Measurements from ENCODE around the gene LCMT1.
"Not testable (repeated sequence)": the region's sequence is repeated elsewhere in the genome, so short reads cannot be mapped to it uniquely, and the experiment has no call there.

Gene LCMT1

DNA sequence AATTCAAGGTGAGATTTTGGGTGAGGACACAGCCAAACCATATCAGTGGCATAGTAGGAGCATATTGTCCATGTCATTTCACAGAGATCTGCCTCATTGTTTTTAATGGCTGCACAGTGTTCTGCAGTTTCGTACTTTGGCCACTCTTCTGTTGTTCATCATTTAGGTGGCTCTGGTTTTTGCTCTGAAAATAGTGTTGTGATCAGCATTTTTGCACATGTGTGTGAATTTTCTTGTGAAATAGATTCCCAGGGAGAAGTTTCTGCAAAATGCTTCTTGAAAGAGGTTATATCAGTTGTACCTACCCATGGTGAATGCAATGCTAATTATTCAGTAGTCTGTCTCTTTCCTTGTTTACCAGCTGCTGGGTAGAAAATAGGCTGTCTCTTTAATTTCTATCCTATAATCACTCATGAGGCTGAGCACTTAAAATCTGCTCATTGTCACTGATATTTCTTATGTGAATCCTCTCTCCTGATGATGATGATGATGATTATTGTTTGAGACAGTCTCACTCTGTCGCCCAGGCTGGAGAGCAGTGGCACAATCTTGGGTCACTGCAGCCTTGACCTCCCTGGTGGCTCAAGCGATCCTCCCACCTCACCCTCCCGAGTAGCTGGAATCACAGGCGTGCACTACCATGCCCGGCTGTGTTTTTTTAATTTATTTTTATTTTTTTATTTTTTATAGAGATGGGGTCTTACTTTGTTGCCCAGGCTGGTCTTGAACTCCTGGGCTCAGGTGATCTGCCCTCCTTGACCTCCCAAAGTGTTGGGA is 10.5 kb downstream of the LCMT1 start:
- DNase-seq (ENCODE audit: extremely low read depth, low read depth): no peak
- TF ChIP-seq, protein P1, sequence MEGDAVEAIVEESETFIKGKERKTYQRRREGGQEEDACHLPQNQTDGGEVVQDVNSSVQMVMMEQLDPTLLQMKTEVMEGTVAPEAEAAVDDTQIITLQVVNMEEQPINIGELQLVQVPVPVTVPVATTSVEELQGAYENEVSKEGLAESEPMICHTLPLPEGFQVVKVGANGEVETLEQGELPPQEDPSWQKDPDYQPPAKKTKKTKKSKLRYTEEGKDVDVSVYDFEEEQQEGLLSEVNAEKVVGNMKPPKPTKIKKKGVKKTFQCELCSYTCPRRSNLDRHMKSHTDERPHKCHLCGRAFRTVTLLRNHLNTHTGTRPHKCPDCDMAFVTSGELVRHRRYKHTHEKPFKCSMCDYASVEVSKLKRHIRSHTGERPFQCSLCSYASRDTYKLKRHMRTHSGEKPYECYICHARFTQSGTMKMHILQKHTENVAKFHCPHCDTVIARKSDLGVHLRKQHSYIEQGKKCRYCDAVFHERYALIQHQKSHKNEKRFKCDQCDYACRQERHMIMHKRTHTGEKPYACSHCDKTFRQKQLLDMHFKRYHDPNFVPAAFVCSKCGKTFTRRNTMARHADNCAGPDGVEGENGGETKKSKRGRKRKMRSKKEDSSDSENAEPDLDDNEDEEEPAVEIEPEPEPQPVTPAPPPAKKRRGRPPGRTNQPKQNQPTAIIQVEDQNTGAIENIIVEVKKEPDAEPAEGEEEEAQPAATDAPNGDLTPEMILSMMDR (IDR thresholded peaks at IDR 0.05; ENCODE audit: low read depth, low read length, missing control alignments): no peak
- H3K4me3 ChIP-seq (replicated peaks; ENCODE audit: low read depth, low read length): no peak overlapping the region

DNA sequence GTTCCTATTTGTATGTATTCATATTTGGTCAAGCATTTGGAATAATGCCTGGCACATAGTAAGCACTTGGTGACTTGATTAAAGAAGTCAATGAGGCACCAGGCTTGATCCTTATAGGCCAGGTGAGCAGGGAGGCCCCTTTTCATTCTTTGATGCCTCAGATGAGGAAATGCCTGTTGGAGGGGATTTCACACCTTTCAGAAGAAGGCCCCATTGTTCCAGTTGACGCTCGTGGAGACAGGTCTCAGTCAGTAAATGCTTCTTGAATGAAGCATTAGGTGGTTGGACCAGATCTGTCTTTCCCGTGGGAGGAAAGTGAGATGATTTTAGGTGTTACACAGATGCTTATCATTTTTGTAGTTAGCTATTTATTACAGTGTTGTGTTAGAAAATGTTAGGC is 13.0 kb downstream of the LCMT1 start:
- H3K4me3 ChIP-seq (replicated peaks; ENCODE audit: low read depth, low read length): no peak overlapping the region
- DNase-seq (ENCODE audit: extremely low read depth, low read depth): no peak
- TF ChIP-seq, protein P1 (IDR thresholded peaks at IDR 0.05; ENCODE audit: low read depth, low read length, missing control alignments): no peak

DNA sequence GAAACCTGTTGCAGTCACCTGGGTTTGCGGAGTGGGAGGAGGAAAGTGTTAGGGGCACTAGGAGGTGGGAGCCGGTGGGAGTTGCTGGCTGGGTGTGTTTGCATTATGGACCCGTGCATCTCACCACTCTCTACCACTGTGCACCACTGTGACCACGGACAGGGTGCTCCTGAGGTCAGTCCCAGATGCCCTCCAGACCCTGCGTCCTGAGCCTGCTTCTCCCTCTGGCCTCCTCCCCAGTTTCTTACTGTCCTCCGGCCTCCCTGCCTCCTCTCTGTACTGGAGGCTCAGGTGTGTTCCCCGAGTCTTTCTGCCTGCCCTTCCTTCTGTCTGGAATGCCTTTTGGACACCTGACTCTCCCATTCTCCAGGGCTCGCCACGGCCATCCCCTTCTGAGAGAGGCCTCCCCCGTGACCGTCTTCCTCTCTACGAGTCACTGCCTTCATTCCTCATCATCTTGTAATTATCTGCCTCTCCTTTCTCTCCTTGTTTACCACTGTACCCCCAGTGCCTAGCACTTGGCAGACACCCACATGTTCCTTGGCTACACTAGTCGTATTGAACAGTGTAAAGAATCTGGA is 14.6 kb downstream of the LCMT1 start:
- not testable (repeated sequence) for H3K4me3 ChIP-seq (replicated peaks; ENCODE audit: low read depth, low read length); DNase-seq (ENCODE audit: extremely low read depth, low read depth)

DNA sequence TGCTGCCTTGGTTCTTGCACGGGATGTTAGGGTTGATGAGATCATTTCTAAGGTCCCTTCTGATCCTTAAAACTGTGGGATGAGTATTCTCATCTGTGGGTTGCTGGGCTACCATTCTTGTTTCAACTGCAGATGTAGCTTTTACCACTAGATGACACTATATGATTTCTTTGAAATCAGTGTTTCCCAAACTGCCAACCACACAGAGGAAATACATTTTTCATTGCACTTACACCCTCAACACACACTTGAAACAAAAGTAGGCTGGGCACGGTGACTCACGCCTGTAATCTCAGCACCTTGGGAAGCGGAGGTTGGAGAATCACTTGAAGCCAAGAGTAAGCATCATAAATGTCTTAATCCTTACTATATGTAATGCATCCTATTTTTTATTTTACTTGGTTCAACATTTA is 15.3 kb downstream of the LCMT1 start:
- TF ChIP-seq, protein P1 (IDR thresholded peaks at IDR 0.05; ENCODE audit: low read depth, low read length, missing control alignments): peak; percentile 77
- H3K4me3 ChIP-seq (replicated peaks; ENCODE audit: low read depth, low read length): no peak overlapping the region
- peak; percentile 75 for DNase-seq (ENCODE audit: extremely low read depth, low read depth)

DNA sequence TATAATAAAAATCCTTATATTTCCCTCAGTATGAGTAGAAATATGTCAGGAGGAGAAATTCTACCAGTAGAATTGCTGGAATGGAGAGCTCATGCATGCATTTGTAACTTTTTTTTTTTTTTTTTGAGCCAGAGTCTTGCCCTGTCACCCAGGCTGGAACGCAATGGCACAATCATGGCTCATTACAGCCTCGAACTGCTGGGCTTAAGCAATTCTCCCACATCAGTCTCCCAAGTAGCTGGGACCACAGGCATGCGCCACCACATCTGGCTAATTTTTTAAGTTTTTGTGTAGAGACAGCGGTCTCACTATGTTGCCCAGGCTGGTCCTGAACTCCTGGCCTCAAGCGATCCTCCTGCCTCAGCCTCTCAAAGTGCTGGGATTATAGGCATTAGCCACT is 21.2 kb downstream of the LCMT1 start:
- not testable (repeated sequence) for DNase-seq (ENCODE audit: extremely low read depth, low read depth); H3K4me3 ChIP-seq (replicated peaks; ENCODE audit: low read depth, low read length)

DNA sequence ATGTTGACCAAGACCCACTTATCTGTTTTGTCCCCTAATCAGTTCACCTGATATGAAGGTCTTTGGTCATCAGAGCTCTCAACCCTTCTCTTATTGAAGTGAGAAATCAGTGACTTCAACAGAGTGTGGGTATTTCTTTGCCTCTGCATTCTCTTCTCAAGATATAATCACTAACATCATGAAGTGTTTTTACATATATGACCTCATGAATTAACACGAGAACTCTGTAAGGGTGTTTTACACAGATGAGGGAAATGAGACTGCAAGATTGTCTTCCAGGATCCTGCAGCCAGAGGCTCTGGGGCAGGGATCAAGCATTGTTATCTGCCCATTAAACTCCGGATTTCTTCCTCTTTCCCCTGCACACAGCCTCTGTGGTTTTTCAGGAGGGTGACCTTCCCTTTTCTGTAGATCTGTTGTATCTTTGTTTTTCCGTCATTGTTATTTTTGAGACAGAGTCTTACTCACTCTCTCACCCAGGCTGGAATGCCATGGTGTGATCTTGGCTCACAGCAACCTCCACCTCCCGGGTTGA is 22.7 kb downstream of the LCMT1 start:
- DNase-seq (ENCODE audit: extremely low read depth, low read depth): no peak
- TF ChIP-seq, protein P1 (IDR thresholded peaks at IDR 0.05; ENCODE audit: low read depth, low read length, missing control alignments): no peak
- H3K4me3 ChIP-seq (replicated peaks; ENCODE audit: low read depth, low read length): no peak overlapping the region

DNA sequence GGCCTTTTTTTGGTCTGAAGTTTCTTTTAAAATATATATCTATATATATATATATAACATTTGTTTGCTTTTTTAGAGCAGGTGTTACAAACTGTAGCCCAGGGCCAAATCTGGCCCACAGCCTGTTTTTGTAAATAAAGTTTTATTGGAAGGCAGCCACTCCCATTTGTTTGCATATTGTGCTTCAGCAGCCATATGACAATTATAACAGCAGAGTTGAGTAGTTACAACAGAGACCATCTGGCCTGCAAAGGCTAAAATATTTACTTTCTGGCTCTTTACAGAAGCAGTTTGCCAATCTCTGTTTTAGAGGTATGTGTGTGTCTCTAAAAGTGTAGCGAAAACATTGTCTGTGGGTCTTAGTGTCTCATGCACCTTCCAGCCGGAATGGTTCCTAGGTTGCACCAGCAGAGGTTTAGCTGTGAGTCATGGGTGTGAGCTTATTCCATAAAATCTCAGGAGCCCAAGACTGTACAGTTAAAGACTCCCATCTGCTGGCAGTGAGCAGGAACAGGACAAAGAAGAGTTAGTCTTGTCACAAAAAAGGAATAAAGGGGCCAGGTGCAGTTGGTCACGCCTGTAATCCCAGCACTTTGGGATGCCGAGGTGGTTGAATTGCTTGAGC is 23.8 kb downstream of the LCMT1 start:
- peak; percentile 32 for DNase-seq (ENCODE audit: extremely low read depth, low read depth)
- no peak overlapping the region for H3K4me3 ChIP-seq (replicated peaks; ENCODE audit: low read depth, low read length)
- TF ChIP-seq, protein P1 (IDR thresholded peaks at IDR 0.05; ENCODE audit: low read depth, low read length, missing control alignments): peak; percentile 34

Data from HFF-Myc (cell line).